Sigmoid colon (tissue), 4 donors: ENCODE data around the gene CBLN2.

Source experiments
- CTCF ChIP-seq, 4 experiments: fragments of 450-650 bp in 3 of 4; fragments of 200-600 bp in 1 of 4; IDR thresholded peaks; one replicate each; pipeline ENCODE4 v1.5.1; 2016 to 2019; ENCODE audit warnings: antibody characterized with exemption in 4 of 4, mild to moderate bottlenecking in 3 of 4, moderate library complexity in 2 of 4
- POLR2A ChIP-seq, 2 donors: fragments of 450-650 bp; IDR thresholded peaks; one replicate each; pipeline ENCODE4 v1.6.1; 2016; ENCODE audit warnings: antibody characterized with exemption in 2 of 2, mild to moderate bottlenecking in 2 of 2, moderate library complexity in 2 of 2
- POLR2AphosphoS5 ChIP-seq, 4 donors: sonication (generic); formaldehyde crosslinking; IDR thresholded peaks; one replicate each; pipeline ENCODE4 v1.6.1; 2017; ENCODE audit warnings: antibody characterized with exemption in 4 of 4

- no peak for TF ChIP-seq CTCF (IDR thresholded peaks at IDR 0.05)
- TF ChIP-seq POLR2AphosphoS5 (IDR thresholded peaks at IDR 0.05) = no peak
- no peak for TF ChIP-seq POLR2A (IDR thresholded peaks at IDR 0.05)
These were observed 44.2 kb upstream of the CBLN2 start for GRCh38 chr18:72588360-72588759.
